Neural cell (in vitro differentiated cells): ENCODE measurements around the gene PCDH15.

Experiments used
- CTCF ChIP-seq: fragments of 450-650 bp; IDR thresholded peaks from 2 replicates; pipeline ENCODE4 v1.5.1; 2014; ENCODE audit warnings: antibody characterized with exemption, mild to moderate bottlenecking, moderate library complexity; ENCODE audit not compliant: poor library complexity, severe bottlenecking
- EP300 ChIP-seq: fragments of 450-650 bp; conservative IDR thresholded peaks from 2 replicates; pipeline ENCODE4 v1.6.1; 2014; ENCODE audit warnings: antibody characterized with exemption, mild to moderate bottlenecking, moderate library complexity; ENCODE audit not compliant: poor library complexity, severe bottlenecking
- EZH2 ChIP-seq: fragments of 200-600, 300-800 bp; shearing (Covaris generic), sonication (generic); IDR thresholded peaks from 2 replicates; pipeline ENCODE4 v1.6.1; 2014; ENCODE audit warnings: antibody characterized with exemption, low read length, borderline replicate concordance, mild to moderate bottlenecking; ENCODE audit not compliant: insufficient read depth, poor library complexity, severe bottlenecking
- MXI1 ChIP-seq: fragments of 450-650 bp; conservative IDR thresholded peaks from 2 replicates; pipeline ENCODE4 v1.6.1; 2014; ENCODE audit warnings: antibody characterized with exemption, mild to moderate bottlenecking; ENCODE audit not compliant: poor library complexity, severe bottlenecking
- POLR2AphosphoS5 ChIP-seq: IDR thresholded peaks from 2 replicates; pipeline ENCODE4 v1.6.1; 2012
- RAD21 ChIP-seq: fragments of 450-650 bp; conservative IDR thresholded peaks from 2 replicates; pipeline ENCODE4 v1.6.1; 2014; ENCODE audit warnings: antibody characterized with exemption, mild to moderate bottlenecking, moderate library complexity
- SMC3 ChIP-seq: fragments of 450-650 bp; conservative IDR thresholded peaks from 2 replicates; pipeline ENCODE4 v1.6.1; 2014; ENCODE audit warnings: antibody characterized with exemption, mild to moderate bottlenecking, moderate library complexity; ENCODE audit not compliant: poor library complexity
- TAF1 ChIP-seq: IDR thresholded peaks from 2 replicates; pipeline ENCODE4 v1.6.1; 2012; ENCODE audit warnings: low read depth

GRCh38 chr10:54585572-54585971, 215.5 kb downstream of the PCDH15 start:
- TF ChIP-seq CTCF (no peak), SMC3 (no peak), EP300 (no peak), EZH2 (no peak), TAF1 (no peak), POLR2AphosphoS5 (no peak), RAD21 (no peak), MXI1 (no peak)
